DOHH2 (cell line): ENCODE data around the gene BBS7.

Source experiments
- H3F3A ChIP-seq: fragments of 200-600 bp; sonication (generic), shearing (Covaris generic); 2 replicates; pipeline ENCODE4 v1.6.0; 2016; ENCODE audit warnings: antibody characterized with exemption, mild to moderate bottlenecking; ENCODE audit not compliant: control insufficient read depth, insufficient read depth
- H3K27ac ChIP-seq: fragments of 200-600 bp; sonication (generic); 2 replicates; pipeline ENCODE4 v1.5.1; 2014; ENCODE audit warnings: low read depth, mild to moderate bottlenecking, low read length, moderate library complexity
- H3K27me3 ChIP-seq: fragments of 200-600 bp; sonication (generic); 2 replicates; pipeline ENCODE4 v1.6.1; 2014; ENCODE audit warnings: mild to moderate bottlenecking, low read length, mixed read lengths; ENCODE audit not compliant: control insufficient read depth
- H3K36me3 ChIP-seq: fragments of 200-600 bp; sonication (generic); 2 replicates; pipeline ENCODE4 v1.6.1; 2014; ENCODE audit warnings: mild to moderate bottlenecking, low read length, moderate library complexity, mixed read lengths; ENCODE audit not compliant: control insufficient read depth
- H3K4me1 ChIP-seq: fragments of 200-600 bp; sonication (generic); 2 replicates; pipeline ENCODE4 v1.6.1; 2014; ENCODE audit warnings: mild to moderate bottlenecking, low read length, mixed read lengths; ENCODE audit not compliant: control insufficient read depth
- H3K4me2 ChIP-seq: fragments of 200-600 bp; sonication (generic); 2 replicates; pipeline ENCODE4 v1.6.0; 2014; ENCODE audit warnings: mild to moderate bottlenecking, low read length, moderate library complexity
- H3K4me3 ChIP-seq: fragments of 200-600 bp; sonication (generic); 2 replicates; pipeline ENCODE4 v1.5.1; 2014; ENCODE audit warnings: mild to moderate bottlenecking, low read length, mixed read lengths
- H3K79me2 ChIP-seq: fragments of 200-600 bp; sonication (generic); 2 replicates; pipeline ENCODE4 v1.6.1; 2014; ENCODE audit warnings: mild to moderate bottlenecking, low read length, mixed read lengths; ENCODE audit not compliant: control insufficient read depth
- H3K9me2 ChIP-seq: fragments of 200-600 bp; sonication (generic); replicated peaks from 2 replicates; pipeline ENCODE4 v1.6.1; 2014; ENCODE audit warnings: mild to moderate bottlenecking, low read length, mixed read lengths; ENCODE audit not compliant: control insufficient read depth
- H3K9me3 ChIP-seq: fragments of 200-600 bp; sonication (generic); 2 replicates; pipeline ENCODE4 v1.6.1; 2014; ENCODE audit warnings: antibody characterized with exemption, low read length, mixed read lengths; ENCODE audit not compliant: control insufficient read depth, insufficient read depth
- H4K20me1 ChIP-seq: fragments of 200-600 bp; sonication (generic); 2 replicates; pipeline ENCODE4 v1.6.0; 2014; ENCODE audit warnings: low read depth, mild to moderate bottlenecking, antibody characterized with exemption, low read length, moderate library complexity; ENCODE audit not compliant: control insufficient read depth, insufficient read depth
- EZH2phosphoT487 ChIP-seq: fragments of 200-600 bp; sonication (generic); IDR thresholded peaks from 2 replicates; pipeline ENCODE4 v1.6.1; 2017; ENCODE audit warnings: borderline replicate concordance, mild to moderate bottlenecking, antibody characterized with exemption, low read length, moderate library complexity, mixed read lengths
- TF ChIP-seq, protein P1 (sequence below): fragments of 200-600 bp; sonication (generic); IDR thresholded peaks from one replicate; pipeline ENCODE4 v1.5.1; 2014; ENCODE audit warnings: antibody characterized with exemption, mild to moderate bottlenecking, low read depth, low read length; ENCODE audit not compliant: poor library complexity, severe bottlenecking

The BBS7 gene

DNA sequence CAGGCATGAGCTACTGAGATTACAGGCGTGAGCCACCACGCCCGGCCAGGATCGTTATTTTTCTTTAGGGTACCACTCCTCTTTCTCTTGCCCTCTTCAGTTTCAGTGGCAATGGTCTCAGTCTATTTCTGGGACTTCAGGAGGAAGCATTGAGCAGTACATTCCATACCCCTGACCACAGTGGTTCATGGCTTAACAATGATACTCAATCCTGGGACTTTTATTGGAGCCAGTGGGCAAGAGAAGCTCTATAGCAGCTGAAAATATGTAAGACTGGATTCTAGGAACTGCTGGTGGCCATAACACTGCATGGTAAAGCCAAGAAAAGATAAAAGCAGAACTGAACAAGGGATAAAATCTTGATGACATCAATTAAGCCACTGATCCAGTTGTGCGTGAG, 40.8 kb downstream of the BBS7 start:
- H3K36me3 ChIP-seq = peaks cover 8% of the 10 kb centered on the region
- H3K79me2 ChIP-seq = no peaks in the 10 kb centered on the region
- no peaks in the 10 kb centered on the region for H4K20me1 ChIP-seq
- no peaks in the 10 kb centered on the region for H3K9me2 ChIP-seq
- no peak overlapping the region for H3K27ac ChIP-seq
- H3F3A ChIP-seq = peaks cover 11% of the 10 kb centered on the region; the same call in 1 of the 2 replicates
- H3K9me3 ChIP-seq = no peaks in the 10 kb centered on the region
- TF ChIP-seq, protein P1, sequence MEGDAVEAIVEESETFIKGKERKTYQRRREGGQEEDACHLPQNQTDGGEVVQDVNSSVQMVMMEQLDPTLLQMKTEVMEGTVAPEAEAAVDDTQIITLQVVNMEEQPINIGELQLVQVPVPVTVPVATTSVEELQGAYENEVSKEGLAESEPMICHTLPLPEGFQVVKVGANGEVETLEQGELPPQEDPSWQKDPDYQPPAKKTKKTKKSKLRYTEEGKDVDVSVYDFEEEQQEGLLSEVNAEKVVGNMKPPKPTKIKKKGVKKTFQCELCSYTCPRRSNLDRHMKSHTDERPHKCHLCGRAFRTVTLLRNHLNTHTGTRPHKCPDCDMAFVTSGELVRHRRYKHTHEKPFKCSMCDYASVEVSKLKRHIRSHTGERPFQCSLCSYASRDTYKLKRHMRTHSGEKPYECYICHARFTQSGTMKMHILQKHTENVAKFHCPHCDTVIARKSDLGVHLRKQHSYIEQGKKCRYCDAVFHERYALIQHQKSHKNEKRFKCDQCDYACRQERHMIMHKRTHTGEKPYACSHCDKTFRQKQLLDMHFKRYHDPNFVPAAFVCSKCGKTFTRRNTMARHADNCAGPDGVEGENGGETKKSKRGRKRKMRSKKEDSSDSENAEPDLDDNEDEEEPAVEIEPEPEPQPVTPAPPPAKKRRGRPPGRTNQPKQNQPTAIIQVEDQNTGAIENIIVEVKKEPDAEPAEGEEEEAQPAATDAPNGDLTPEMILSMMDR = no peak
- no peak for TF ChIP-seq EZH2phosphoT487
- H3K4me1 ChIP-seq = peaks cover 7% of the 10 kb centered on the region
- H3K27me3 ChIP-seq = no peaks in the 10 kb centered on the region
- no peak overlapping the region for H3K4me2 ChIP-seq
- no peak overlapping the region for H3K4me3 ChIP-seq

DNA sequence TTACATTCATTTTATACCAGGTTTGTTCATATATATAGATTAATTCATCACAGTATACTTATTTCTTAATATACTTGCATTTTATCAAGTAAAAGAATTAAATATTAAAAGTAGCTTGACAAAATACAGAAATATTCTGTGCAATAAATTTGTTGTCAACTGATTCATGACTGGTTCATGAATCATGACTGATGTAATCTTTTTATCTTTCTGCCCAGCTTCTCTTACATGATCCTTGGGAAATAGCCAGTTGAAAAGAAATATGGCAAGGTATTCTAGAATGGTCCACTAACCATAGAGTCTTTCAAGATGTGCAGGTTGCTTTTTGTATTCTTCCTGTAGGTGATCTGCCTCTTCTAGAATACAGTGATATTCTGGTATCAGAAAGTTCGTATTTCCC, 42.4 kb downstream of the BBS7 start:
- Histone ChIP-seq H3K27ac (no peak overlapping the region), H3F3A (peaks cover 11% of the 10 kb centered on the region; the same call in 1 of the 2 replicates), H3K9me2 (no peaks in the 10 kb centered on the region), H3K9me3 (no peaks in the 10 kb centered on the region), H3K36me3 (peaks cover 16% of the 10 kb centered on the region), H3K4me1 (peaks cover 11% of the 10 kb centered on the region), H3K79me2 (peaks cover 9% of the 10 kb centered on the region), H3K4me2 (no peak overlapping the region), H4K20me1 (no peaks in the 10 kb centered on the region), H3K4me3 (no peak overlapping the region), H3K27me3 (no peaks in the 10 kb centered on the region)
- no peak for TF ChIP-seq EZH2phosphoT487
- TF ChIP-seq, protein P1 = no peak

DNA sequence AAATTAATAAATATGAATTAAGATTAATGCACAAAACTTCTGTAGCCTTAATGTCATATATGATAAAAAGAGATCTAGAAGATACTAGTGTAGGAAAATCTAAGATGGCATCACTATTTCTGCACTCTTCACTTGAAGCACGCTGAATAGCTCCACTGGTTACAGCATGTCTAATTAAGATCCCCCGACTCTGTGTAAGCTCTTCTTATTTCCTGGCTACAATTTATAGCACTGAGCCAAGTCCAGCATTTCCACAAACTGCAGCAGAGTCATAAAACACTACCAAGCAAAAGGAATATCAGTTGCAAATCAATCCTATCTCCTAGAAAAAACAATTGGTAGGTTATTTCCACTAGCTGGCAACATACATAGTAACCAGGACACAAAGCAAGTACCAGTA, 45.3 kb downstream of the BBS7 start:
- no peaks in the 10 kb centered on the region for H3K27me3 ChIP-seq
- peak overlapping the region; percentile 36 for H3K4me2 ChIP-seq
- H3K36me3 ChIP-seq = peaks cover 46% of the 10 kb centered on the region

More for the DNA sequence above, 45.3 kb downstream of the BBS7 start:
- H3K9me3 ChIP-seq = no peaks in the 10 kb centered on the region
- no peaks in the 10 kb centered on the region for H3K9me2 ChIP-seq
- H3K4me1 ChIP-seq = peaks cover 32% of the 10 kb centered on the region
- H3K79me2 ChIP-seq = peaks cover 38% of the 10 kb centered on the region
- no peak overlapping the region for H3K4me3 ChIP-seq
- H3K27ac ChIP-seq = no peak overlapping the region
- H4K20me1 ChIP-seq = peaks cover 5% of the 10 kb centered on the region; the same call in 1 of the 2 replicates
- TF ChIP-seq, protein P1 = no peak
- no peak for TF ChIP-seq EZH2phosphoT487
- H3F3A ChIP-seq = peaks cover 19% of the 10 kb centered on the region
